Measurements from ENCODE around the gene PHLPP1. TPM values are rescaled to one million over a fixed set of nuclear protein-coding genes. Genes with fewer than 3 reads are reported as not detected.

PHLPP1 gene
- total RNA-seq, 1 experiment from 2014 or later, result 14.7 TPM

DNA sequence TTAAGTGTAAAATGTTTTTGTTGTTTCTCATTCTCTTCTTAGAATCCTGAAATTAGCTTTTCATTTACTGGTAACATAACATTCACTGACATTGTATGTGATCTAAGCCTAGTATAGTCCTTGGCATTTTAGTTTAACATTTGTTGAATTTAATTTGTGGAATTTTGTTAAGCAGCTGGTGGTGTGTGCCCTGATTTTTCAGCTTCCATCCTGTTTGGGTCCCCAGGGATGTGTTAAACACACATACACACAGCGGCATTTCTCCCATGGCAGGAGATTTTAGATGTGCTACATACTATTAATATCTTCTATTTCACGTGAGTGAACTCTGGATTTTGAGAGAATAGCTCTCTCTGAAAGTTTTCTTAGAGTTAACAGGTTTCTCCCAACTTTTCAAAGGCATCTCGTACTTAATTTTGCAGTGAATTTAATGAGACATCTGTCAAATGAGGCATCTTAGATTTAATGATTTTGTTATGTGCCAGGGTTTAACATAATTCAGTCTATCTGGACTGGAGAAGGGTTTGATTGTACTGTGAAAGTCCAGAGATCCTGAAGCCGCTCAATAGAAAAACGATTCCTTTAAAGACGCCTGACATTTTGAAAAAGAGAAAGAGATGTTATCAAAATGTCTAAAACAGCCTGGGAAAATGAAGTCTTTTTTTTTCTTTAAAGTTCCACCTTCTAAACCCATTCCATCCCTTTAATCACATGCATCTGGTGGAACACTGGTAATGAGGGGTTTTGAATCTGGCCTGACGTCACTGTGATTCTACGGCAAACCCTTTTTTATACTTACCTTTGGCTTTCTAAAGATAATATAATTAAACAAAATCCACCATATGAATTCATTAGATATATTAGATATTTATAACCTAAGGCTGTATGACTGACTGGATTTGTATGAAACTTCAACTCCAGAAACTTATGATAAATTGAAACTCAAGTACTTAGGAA lies 6.8 kb downstream of the PHLPP1 start:
- POLR2A ChIA-PET, result no interaction called here
- H3K9ac ChIP-seq (ENCODE audit: low read length), result no peak overlapping the region

DNA sequence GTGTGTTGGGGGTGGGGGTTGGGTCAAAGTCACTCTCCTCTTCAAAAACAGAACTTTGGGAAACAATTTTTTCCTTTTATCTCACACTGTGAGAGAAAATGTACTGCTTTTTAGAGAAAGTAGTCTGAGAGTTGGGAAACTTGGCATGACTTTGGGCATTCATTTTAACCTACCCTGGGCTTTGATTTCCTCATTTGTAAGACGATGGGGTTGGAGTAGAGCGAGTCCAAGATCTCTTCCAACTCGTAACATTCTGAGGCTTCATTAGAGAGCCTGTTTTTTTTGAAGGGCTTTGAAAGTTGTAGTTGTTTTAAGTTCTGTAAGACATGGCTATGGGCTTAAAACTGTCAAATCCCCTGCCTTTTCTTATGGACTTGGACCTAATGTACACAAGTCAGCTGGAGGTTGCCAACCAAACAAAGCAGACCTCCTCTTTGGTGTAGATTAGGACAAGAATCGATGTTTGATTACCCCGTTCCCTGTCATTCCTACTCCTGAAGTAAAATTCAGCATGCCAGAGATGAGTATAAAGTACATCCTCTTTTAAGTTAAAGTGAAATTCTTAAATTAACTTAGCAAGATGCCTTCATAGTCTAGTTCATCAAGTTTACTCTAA lies 8.4 kb downstream of the PHLPP1 start:
- no peak overlapping the region for H3K4me2 ChIP-seq (ENCODE audit: low read length)
- H3K4me1 ChIP-seq (ENCODE audit: control insufficient read depth in 1 of 2, insufficient read depth in 2 of 2, low read length in 2 of 2), result no peaks in the 10 kb centered on the region
- POLR2A ChIA-PET, result no interaction called here
- H3K27ac ChIP-seq (ENCODE audit: low read depth, low read length), result no peak overlapping the region
- RAD21 ChIA-PET (ENCODE audit: low non-redundant PET in 1 of 2, low total read pairs in 2 of 2, uncharacterized antibody in 2 of 2, unreplicated experiment in 2 of 2), result no interaction called here
- intact Hi-C loops (cut with micrococcal nuclease), result no loop called here
- no peaks in the 10 kb centered on the region for H3K27me3 ChIP-seq (ENCODE audit: insufficient read depth, low read length)
- DNase-seq (ENCODE audit: low read depth, low spot score) (no peak), ATAC-seq (no peak)
- no peak overlapping the region for H3K9ac ChIP-seq (ENCODE audit: low read length)
- CTCF ChIA-PET, result interaction anchor here (1.0 kb wide), 1 partner anchor 9 kb away, joined by 3 read pairs; the partner anchor contains the start of gene PHLPP1
- BruUV-seq (replicated peaks), result no TSS peak
- H3K9me3 ChIP-seq (ENCODE audit: control insufficient read depth in 1 of 2, insufficient read depth in 1 of 2, low read depth in 1 of 2, low read length in 2 of 2), result no peaks in the 10 kb centered on the region
- no peaks in the 10 kb centered on the region for H3K36me3 ChIP-seq (ENCODE audit: control insufficient read depth in 1 of 2, insufficient read depth in 2 of 2, low read length in 2 of 2)
- H4K20me1 ChIP-seq (ENCODE audit: insufficient read depth), result no peaks in the 10 kb centered on the region
- H3K9me2 ChIP-seq (ENCODE audit: insufficient read depth), result no peaks in the 10 kb centered on the region
- H2AFZ ChIP-seq (ENCODE audit: low read depth, low read length, poor library complexity, severe bottlenecking), result no peak overlapping the region
- no peak overlapping the region for H3K4me3 ChIP-seq (replicated peaks in 1 of 2; ENCODE audit: low read depth in 1 of 2, low read length in 2 of 2)
- peaks cover 71% of the 10 kb centered on the region for H3K79me2 ChIP-seq (ENCODE audit: insufficient read depth, low read length)
- TF ChIP-seq POLR2A (IDR thresholded peaks at IDR 0.05; ENCODE audit: borderline replicate concordance, extremely low read depth, insufficient read depth, insufficient read length) (no peak), TCF7L2 (IDR thresholded peaks at IDR 0.05; ENCODE audit: borderline replicate concordance, extremely low read depth, insufficient read depth, insufficient read length) (no peak), JUND (IDR thresholded peaks at IDR 0.05) (no peak), FOSL1 (IDR thresholded peaks at IDR 0.05; ENCODE audit: low read depth) (no peak), RAD21 (IDR thresholded peaks at IDR 0.05; ENCODE audit: low read depth) (no peak), SP1 (IDR thresholded peaks at IDR 0.05; ENCODE audit: low read depth) (no peak), POLR2AphosphoS5 (IDR thresholded peaks at IDR 0.05; ENCODE audit: low read depth, low read length) (no peak), SRF (IDR thresholded peaks at IDR 0.05; ENCODE audit: low read depth) (no peak), ELF1 (IDR thresholded peaks at IDR 0.05; ENCODE audit: borderline replicate concordance, low read depth) (no peak), ZNF274 (IDR thresholded peaks at IDR 0.05; ENCODE audit: low read depth, low read length) (no peak)
- TF ChIP-seq, protein P1, sequence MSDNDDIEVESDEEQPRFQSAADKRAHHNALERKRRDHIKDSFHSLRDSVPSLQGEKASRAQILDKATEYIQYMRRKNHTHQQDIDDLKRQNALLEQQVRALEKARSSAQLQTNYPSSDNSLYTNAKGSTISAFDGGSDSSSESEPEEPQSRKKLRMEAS (IDR thresholded peaks at IDR 0.05), result no peak
- TF ChIP-seq, protein P2, sequence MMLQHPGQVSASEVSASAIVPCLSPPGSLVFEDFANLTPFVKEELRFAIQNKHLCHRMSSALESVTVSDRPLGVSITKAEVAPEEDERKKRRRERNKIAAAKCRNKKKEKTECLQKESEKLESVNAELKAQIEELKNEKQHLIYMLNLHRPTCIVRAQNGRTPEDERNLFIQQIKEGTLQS (IDR thresholded peaks at IDR 0.05), result no peak
- TF ChIP-seq, protein P3, sequence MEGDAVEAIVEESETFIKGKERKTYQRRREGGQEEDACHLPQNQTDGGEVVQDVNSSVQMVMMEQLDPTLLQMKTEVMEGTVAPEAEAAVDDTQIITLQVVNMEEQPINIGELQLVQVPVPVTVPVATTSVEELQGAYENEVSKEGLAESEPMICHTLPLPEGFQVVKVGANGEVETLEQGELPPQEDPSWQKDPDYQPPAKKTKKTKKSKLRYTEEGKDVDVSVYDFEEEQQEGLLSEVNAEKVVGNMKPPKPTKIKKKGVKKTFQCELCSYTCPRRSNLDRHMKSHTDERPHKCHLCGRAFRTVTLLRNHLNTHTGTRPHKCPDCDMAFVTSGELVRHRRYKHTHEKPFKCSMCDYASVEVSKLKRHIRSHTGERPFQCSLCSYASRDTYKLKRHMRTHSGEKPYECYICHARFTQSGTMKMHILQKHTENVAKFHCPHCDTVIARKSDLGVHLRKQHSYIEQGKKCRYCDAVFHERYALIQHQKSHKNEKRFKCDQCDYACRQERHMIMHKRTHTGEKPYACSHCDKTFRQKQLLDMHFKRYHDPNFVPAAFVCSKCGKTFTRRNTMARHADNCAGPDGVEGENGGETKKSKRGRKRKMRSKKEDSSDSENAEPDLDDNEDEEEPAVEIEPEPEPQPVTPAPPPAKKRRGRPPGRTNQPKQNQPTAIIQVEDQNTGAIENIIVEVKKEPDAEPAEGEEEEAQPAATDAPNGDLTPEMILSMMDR (IDR thresholded peaks at IDR 0.05 in 2 of 3, conservative IDR thresholded peaks at IDR 0.05 in 1 of 3; ENCODE audit: borderline replicate concordance in 1 of 3, insufficient read depth in 1 of 3, low read depth in 2 of 3, low read length in 2 of 3), result no peak
- TF ChIP-seq, protein P4, sequence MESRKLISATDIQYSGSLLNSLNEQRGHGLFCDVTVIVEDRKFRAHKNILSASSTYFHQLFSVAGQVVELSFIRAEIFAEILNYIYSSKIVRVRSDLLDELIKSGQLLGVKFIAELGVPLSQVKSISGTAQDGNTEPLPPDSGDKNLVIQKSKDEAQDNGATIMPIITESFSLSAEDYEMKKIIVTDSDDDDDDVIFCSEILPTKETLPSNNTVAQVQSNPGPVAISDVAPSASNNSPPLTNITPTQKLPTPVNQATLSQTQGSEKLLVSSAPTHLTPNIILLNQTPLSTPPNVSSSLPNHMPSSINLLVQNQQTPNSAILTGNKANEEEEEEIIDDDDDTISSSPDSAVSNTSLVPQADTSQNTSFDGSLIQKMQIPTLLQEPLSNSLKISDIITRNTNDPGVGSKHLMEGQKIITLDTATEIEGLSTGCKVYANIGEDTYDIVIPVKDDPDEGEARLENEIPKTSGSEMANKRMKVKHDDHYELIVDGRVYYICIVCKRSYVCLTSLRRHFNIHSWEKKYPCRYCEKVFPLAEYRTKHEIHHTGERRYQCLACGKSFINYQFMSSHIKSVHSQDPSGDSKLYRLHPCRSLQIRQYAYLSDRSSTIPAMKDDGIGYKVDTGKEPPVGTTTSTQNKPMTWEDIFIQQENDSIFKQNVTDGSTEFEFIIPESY (IDR thresholded peaks at IDR 0.05; ENCODE audit: extremely low read depth, insufficient replicate concordance, low read length), result no peak

More for the DNA sequence above, 6.8 kb downstream of the PHLPP1 start:
- no peak for DNase-seq (ENCODE audit: low read depth, low spot score)
- Histone ChIP-seq H3K4me1 (ENCODE audit: control insufficient read depth in 1 of 2, insufficient read depth in 2 of 2, low read length in 2 of 2) (peaks cover 8 to 10% of the 10 kb centered on the region in 2 experiments; a peak in 3 of 4 replicates), H3K9me2 (ENCODE audit: insufficient read depth) (no peaks in the 10 kb centered on the region), H3K4me3 (replicated peaks in 1 of 2; ENCODE audit: low read depth in 1 of 2, low read length in 2 of 2) (no peak overlapping the region), H3K27me3 (ENCODE audit: insufficient read depth, low read length) (no peaks in the 10 kb centered on the region), H2AFZ (ENCODE audit: low read depth, low read length, poor library complexity, severe bottlenecking) (no peak overlapping the region), H3K27ac (ENCODE audit: low read depth, low read length) (no peak overlapping the region), H3K4me2 (ENCODE audit: low read length) (no peak overlapping the region), H3K9me3 (ENCODE audit: control insufficient read depth in 1 of 2, insufficient read depth in 1 of 2, low read depth in 1 of 2, low read length in 2 of 2) (no peaks in the 10 kb centered on the region), H3K79me2 (ENCODE audit: insufficient read depth, low read length) (peaks cover 77% of the 10 kb centered on the region), H4K20me1 (ENCODE audit: insufficient read depth) (no peaks in the 10 kb centered on the region), H3K36me3 (ENCODE audit: control insufficient read depth in 1 of 2, insufficient read depth in 2 of 2, low read length in 2 of 2) (no peaks in the 10 kb centered on the region)
- ChIA-PET RAD21 (ENCODE audit: low non-redundant PET in 1 of 2, low total read pairs in 2 of 2, uncharacterized antibody in 2 of 2, unreplicated experiment in 2 of 2) (no interaction called here), CTCF (no interaction called here)
- TF ChIP-seq ELF1 (IDR thresholded peaks at IDR 0.05; ENCODE audit: borderline replicate concordance, low read depth), result no peak
- no TSS peak for BruUV-seq (replicated peaks)
- intact Hi-C loops (cut with micrococcal nuclease), result no loop called here
- no peak for ATAC-seq

All from HCT116 (cell line).